ENCODE measurements around the gene NOS3. TPM values are rescaled to one million over a fixed set of nuclear protein-coding genes. Genes with fewer than 3 reads are reported as not detected.

The NOS3 gene
- total RNA-seq, 1 donor from 2014 or later: 1.8 TPM

- Histone ChIP-seq H3K9ac (ENCODE audit: low read length) (no peak overlapping the region), H3K4me1 (ENCODE audit: insufficient read depth, low read length) (peaks cover 6% of the 10 kb centered on the region), H3K27ac (ENCODE audit: low read depth, low read length) (no peak overlapping the region), H3K27me3 (ENCODE audit: insufficient read depth, low read length) (no peaks in the 10 kb centered on the region), H4K20me1 (ENCODE audit: insufficient read depth, low read length) (no peaks in the 10 kb centered on the region), H2AFZ (ENCODE audit: low read depth, low read length) (no peak overlapping the region), H3K4me2 (ENCODE audit: low read length) (no peak overlapping the region), H3K9me3 (ENCODE audit: insufficient read depth, low read depth, low read length) (no peaks in the 10 kb centered on the region), H3K4me3 (ENCODE audit: insufficient read depth, low read depth, low read length) (no peak overlapping the region), H3K79me2 (ENCODE audit: insufficient read depth, low read length) (peaks cover 17% of the 10 kb centered on the region), H3K36me3 (ENCODE audit: insufficient read depth, low read length) (peaks cover 5% of the 10 kb centered on the region)
- peaks cover 11% of the 10 kb centered on the region for H3K36me3 Mint-ChIP-seq (ENCODE audit: low read depth, unreplicated experiment)
- DNase-seq (ENCODE audit: low read depth) (no peak), FAIRE-seq (no peak)
- no peak overlapping the region for H3K27ac Mint-ChIP-seq (ENCODE audit: unreplicated experiment)
- TF ChIP-seq CTCF (IDR thresholded peaks at IDR 0.05; ENCODE audit: insufficient read depth, low read depth, low read length) (no peak), EZH2 (IDR thresholded peaks at IDR 0.05; ENCODE audit: insufficient read depth, low read length) (no peak)
- no peaks in the 10 kb centered on the region for H3K27me3 Mint-ChIP-seq (ENCODE audit: low read depth, unreplicated experiment)
- peaks cover 6% of the 10 kb centered on the region for H3K4me1 Mint-ChIP-seq (ENCODE audit: low read depth, unreplicated experiment)
- no peaks in the 10 kb centered on the region for H3K9me3 Mint-ChIP-seq (ENCODE audit: unreplicated experiment)
- H3K4me3 Mint-ChIP-seq (ENCODE audit: unreplicated experiment): peak overlapping the region; percentile 34
Measured at GRCh38 chr7:151032936-151033863, 42.4 kb downstream of the NOS3 start.

GRCh38 chr7:151033864-151034249 lies 43.0 kb downstream of the NOS3 start:
- no peak overlapping the region for H3K4me3 Mint-ChIP-seq (ENCODE audit: unreplicated experiment)
- Histone ChIP-seq H3K4me2 (ENCODE audit: low read length) (no peak overlapping the region), H3K9me3 (ENCODE audit: insufficient read depth, low read depth, low read length) (no peaks in the 10 kb centered on the region), H2AFZ (ENCODE audit: low read depth, low read length) (no peak overlapping the region), H4K20me1 (ENCODE audit: insufficient read depth, low read length) (no peaks in the 10 kb centered on the region), H3K4me3 (ENCODE audit: insufficient read depth, low read depth, low read length) (no peak overlapping the region), H3K79me2 (ENCODE audit: insufficient read depth, low read length) (peaks cover 14% of the 10 kb centered on the region), H3K27me3 (ENCODE audit: insufficient read depth, low read length) (no peaks in the 10 kb centered on the region), H3K9ac (ENCODE audit: low read length) (no peak overlapping the region), H3K4me1 (ENCODE audit: insufficient read depth, low read length) (peaks cover 10% of the 10 kb centered on the region), H3K27ac (ENCODE audit: low read depth, low read length) (no peak overlapping the region), H3K36me3 (ENCODE audit: insufficient read depth, low read length) (peaks cover 5% of the 10 kb centered on the region)
- no peak for FAIRE-seq
- H3K36me3 Mint-ChIP-seq (ENCODE audit: low read depth, unreplicated experiment): peaks cover 11% of the 10 kb centered on the region
- H3K27ac Mint-ChIP-seq (ENCODE audit: unreplicated experiment): no peak overlapping the region
- no peaks in the 10 kb centered on the region for H3K27me3 Mint-ChIP-seq (ENCODE audit: low read depth, unreplicated experiment)
- no peak for DNase-seq (ENCODE audit: low read depth)
- H3K9me3 Mint-ChIP-seq (ENCODE audit: unreplicated experiment): no peaks in the 10 kb centered on the region
- no peak for TF ChIP-seq CTCF (IDR thresholded peaks at IDR 0.05; ENCODE audit: insufficient read depth, low read depth, low read length)
- TF ChIP-seq EZH2 (IDR thresholded peaks at IDR 0.05; ENCODE audit: insufficient read depth, low read length): no peak
- peaks cover 7% of the 10 kb centered on the region for H3K4me1 Mint-ChIP-seq (ENCODE audit: low read depth, unreplicated experiment)

Measured in astrocyte (in vitro differentiated cells and primary cell).